GM10847 (cell line): ENCODE results near the gene PLXDC1.

ENCODE experiments used
- POLR2A ChIP-seq: IDR thresholded peaks from 2 replicates; pipeline ENCODE4 v1.6.1; 2011; ENCODE audit not compliant: insufficient read length; ENCODE audit errors: extremely low read depth

The PLXDC1 gene

GRCh38 chr17:39101091-39101490 is 50.3 kb downstream of the PLXDC1 start:
- no peak for TF ChIP-seq POLR2A

- no peak for TF ChIP-seq POLR2A
Measured at GRCh38 chr17:39100530-39100929, 50.9 kb downstream of the PLXDC1 start.

- no peak for TF ChIP-seq POLR2A
Measured at GRCh38 chr17:39099663-39100286, 51.7 kb downstream of the PLXDC1 start.

GRCh38 chr17:39098588-39098987 is 52.8 kb downstream of the PLXDC1 start:
- TF ChIP-seq POLR2A = no peak

GRCh38 chr17:39097537-39097936 is 53.9 kb downstream of the PLXDC1 start:
- no peak for TF ChIP-seq POLR2A

- no peak for TF ChIP-seq POLR2A
Measured at GRCh38 chr17:39097150-39097519, 54.3 kb downstream of the PLXDC1 start.

GRCh38 chr17:39096508-39097149 is 54.8 kb downstream of the PLXDC1 start:
- TF ChIP-seq POLR2A = no peak

GRCh38 chr17:39095309-39095686 is 56.1 kb downstream of the PLXDC1 start:
- TF ChIP-seq POLR2A = no peak

- TF ChIP-seq POLR2A = no peak
Measured at GRCh38 chr17:39094607-39095308, 56.7 kb downstream of the PLXDC1 start.

GRCh38 chr17:39092692-39093230 is 58.7 kb downstream of the PLXDC1 start:
- TF ChIP-seq POLR2A = no peak

- no peak for TF ChIP-seq POLR2A
Measured at GRCh38 chr17:39090908-39091665, 60.4 kb downstream of the PLXDC1 start.

- no peak for TF ChIP-seq POLR2A
Measured at GRCh38 chr17:39090400-39090799, 61.0 kb downstream of the PLXDC1 start.

GRCh38 chr17:39084558-39084957 is 66.9 kb downstream of the PLXDC1 start:
- no peak for TF ChIP-seq POLR2A

GRCh38 chr17:39083270-39083669 is 68.2 kb downstream of the PLXDC1 start:
- TF ChIP-seq POLR2A = no peak

GRCh38 chr17:39082482-39082881 is 69.0 kb downstream of the PLXDC1 start:
- TF ChIP-seq POLR2A = no peak
